Activated B cell treated with CpG ODN at 0.5 μM for 24 hours (primary cell): ENCODE measurements around the gene KIRREL3. TPM values are rescaled to one million over a fixed set of nuclear protein-coding genes. Genes with fewer than 3 reads are reported as not detected.

Experiments used
- ATAC-seq: fragments of 200-7000 bp; cut with Tn5 transposase; one replicate; pipeline ENCODE4 v1.10.0; 2021; ENCODE audit warnings: low read depth, mild to moderate bottlenecking, moderate library complexity
- CTCF ChIA-PET: fragments of 350-600 bp; sonication (Branson Sonifier 250); formaldehyde crosslinking; loops from one replicate; lab custom pipeline; 2021; ENCODE audit warnings: antibody characterized with exemption; lab: Charles Lee
- POLR2A ChIA-PET: fragments of 350-600 bp; sonication (Branson Sonifier 250); formaldehyde crosslinking; loops from one replicate; lab custom pipeline; 2021; ENCODE audit warnings: antibody characterized with exemption; lab: Charles Lee
- DNase-seq: peaks from one replicate; pipeline ENCODE4 v3.0.0; 2022
- H3K27ac Mint-ChIP-seq: one replicate; pipeline ENCODE4 v1.8.0; 2020; ENCODE audit warnings: mixed read lengths
- H3K27me3 Mint-ChIP-seq: one replicate; pipeline ENCODE4 v1.8.0; 2021; ENCODE audit warnings: mixed read lengths
- H3K36me3 Mint-ChIP-seq: one replicate; pipeline ENCODE4 v1.8.0; 2021; ENCODE audit warnings: low read depth, mixed read lengths
- H3K4me1 Mint-ChIP-seq: one replicate; pipeline ENCODE4 v1.8.0; 2021; ENCODE audit warnings: mixed read lengths
- H3K4me3 Mint-ChIP-seq: one replicate; pipeline ENCODE4 v1.8.0; 2020; ENCODE audit warnings: mild to moderate bottlenecking, mixed read lengths
- H3K9me3 Mint-ChIP-seq: one replicate; pipeline ENCODE4 v1.8.0; 2020; ENCODE audit warnings: mixed read lengths
- CTCF ChIP-seq: fragments of 200-600 bp; IDR thresholded peaks from one replicate; pipeline ENCODE4 v1.8.0; 2022; ENCODE audit warnings: antibody characterized with exemption, mild to moderate bottlenecking
- intact Hi-C: fragments of 100-400 bp; cut with micrococcal nuclease; formaldehyde crosslinking; loops from one replicate; pipeline ENCODE4 v1.15.1; 2024
- total RNA-seq: library from RNA; stranded (reverse); gene quantifications from 2 replicates; pipeline ENCODE4 v1.2.3, GENCODE V29; 2022

The KIRREL3 gene
- total RNA-seq, 1 donor from 2014 or later: not detected

DNA sequence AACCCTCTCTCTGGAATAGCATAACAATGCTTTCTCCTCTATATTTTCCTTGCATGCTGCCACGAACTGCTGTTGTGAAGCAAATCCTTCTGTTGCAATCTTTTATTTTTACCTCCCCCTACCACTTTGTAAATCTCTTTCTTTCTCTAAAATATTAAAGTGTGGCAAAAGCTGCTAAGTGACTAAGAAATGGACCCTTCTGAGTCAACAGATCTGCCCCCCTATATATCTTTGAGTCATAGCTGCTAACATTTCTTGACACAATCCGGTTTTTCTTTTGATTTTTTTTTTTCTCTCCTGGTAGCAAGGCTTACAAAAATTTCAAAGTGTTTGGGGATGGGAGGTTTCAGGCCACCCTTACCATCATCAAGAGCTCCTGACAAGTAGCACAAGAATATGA is 39.0 kb upstream of the KIRREL3 start:
- H3K27me3 Mint-ChIP-seq: peaks cover 2% of the 10 kb centered on the region
- H3K4me1 Mint-ChIP-seq: no peaks in the 10 kb centered on the region
- intact Hi-C loops: no loop called here
- no peak for ATAC-seq
- CTCF ChIA-PET: no interaction called here
- TF ChIP-seq CTCF: no peak
- no peak overlapping the region for H3K4me3 Mint-ChIP-seq
- H3K9me3 Mint-ChIP-seq: no peaks in the 10 kb centered on the region
- no peaks in the 10 kb centered on the region for H3K36me3 Mint-ChIP-seq
- no peak for DNase-seq
- POLR2A ChIA-PET: no interaction called here
- no peak overlapping the region for H3K27ac Mint-ChIP-seq

- CTCF ChIA-PET: no interaction called here
- Mint-ChIP-seq H3K27me3 (peaks cover 2% of the 10 kb centered on the region), H3K4me1 (no peaks in the 10 kb centered on the region), H3K36me3 (no peaks in the 10 kb centered on the region), H3K4me3 (no peak overlapping the region), H3K9me3 (peaks cover 2% of the 10 kb centered on the region), H3K27ac (no peak overlapping the region)
- TF ChIP-seq CTCF: no peak
- DNase-seq (no peak), ATAC-seq (no peak)
- POLR2A ChIA-PET: no interaction called here
- intact Hi-C loops: no loop called here
Measured at GRCh38 chr11:127037596-127037995, 37.0 kb upstream of the KIRREL3 start.

- ATAC-seq (no peak), DNase-seq (no peak)
- POLR2A ChIA-PET: no interaction called here
- H3K36me3 Mint-ChIP-seq: no peaks in the 10 kb centered on the region
- CTCF ChIA-PET: no interaction called here
- no peak overlapping the region for H3K4me3 Mint-ChIP-seq
- TF ChIP-seq CTCF: no peak
- peaks cover 2% of the 10 kb centered on the region for H3K27me3 Mint-ChIP-seq
- H3K4me1 Mint-ChIP-seq: no peaks in the 10 kb centered on the region
- no peak overlapping the region for H3K27ac Mint-ChIP-seq
- H3K9me3 Mint-ChIP-seq: peaks cover 2% of the 10 kb centered on the region
- intact Hi-C loops: no loop called here
Measured at GRCh38 chr11:127037001-127037400, 36.4 kb upstream of the KIRREL3 start.

DNA sequence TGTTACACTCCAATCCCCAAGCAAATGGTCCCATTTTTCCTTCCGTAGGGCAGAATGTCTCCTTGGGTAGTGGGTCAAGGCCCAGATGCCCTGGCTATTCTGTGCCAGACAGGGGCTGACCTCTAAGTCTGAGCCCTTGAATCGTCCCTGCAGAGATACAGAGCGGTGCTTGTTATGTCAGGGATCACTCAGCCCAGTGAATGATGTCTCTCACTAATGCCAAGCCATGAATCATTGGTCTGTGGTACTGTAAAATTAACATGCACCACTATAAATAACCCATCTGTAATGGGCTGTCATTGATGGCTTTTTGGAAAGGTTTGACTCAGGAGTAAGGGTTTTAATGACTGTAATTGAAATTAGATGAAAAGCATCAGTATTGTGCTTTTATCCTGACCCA is 35.3 kb upstream of the KIRREL3 start:
- H3K36me3 Mint-ChIP-seq: no peaks in the 10 kb centered on the region
- ATAC-seq (no peak), DNase-seq (no peak)
- no peaks in the 10 kb centered on the region for H3K4me1 Mint-ChIP-seq
- H3K4me3 Mint-ChIP-seq: no peak overlapping the region
- intact Hi-C loops: no loop called here
- no peak overlapping the region for H3K27ac Mint-ChIP-seq
- peaks cover 2% of the 10 kb centered on the region for H3K27me3 Mint-ChIP-seq
- TF ChIP-seq CTCF: no peak
- ChIA-PET CTCF (no interaction called here), POLR2A (no interaction called here)
- H3K9me3 Mint-ChIP-seq: peaks cover 2% of the 10 kb centered on the region

- no peak for TF ChIP-seq CTCF
- DNase-seq (no peak), ATAC-seq (no peak)
- Mint-ChIP-seq H3K9me3 (peaks cover 2% of the 10 kb centered on the region), H3K27ac (no peak overlapping the region), H3K4me3 (no peak overlapping the region), H3K36me3 (no peaks in the 10 kb centered on the region), H3K4me1 (no peaks in the 10 kb centered on the region), H3K27me3 (peaks cover 2% of the 10 kb centered on the region)
- CTCF ChIA-PET: no interaction called here
- intact Hi-C loops: no loop called here
- POLR2A ChIA-PET: no interaction called here
Measured at GRCh38 chr11:127034973-127035372, 34.4 kb upstream of the KIRREL3 start.
